Dermis microvascular lymphatic vessel endothelial cell (primary cell): Measurements from ENCODE around the gene S100A12. TPM values are rescaled to one million over a fixed set of nuclear protein-coding genes. Genes with fewer than 3 reads are reported as not detected.

Experiments used
- DNase-seq, 2 donors: peaks; one replicate each; pipeline versions ENCODE4 v3.0.0 to v3.0.0-alpha.2; 2010; ENCODE audit warnings: low read depth in 2 of 2
- total RNA-seq: library from RNA; depleted of rRNA; stranded (reverse); fragments of >200 nt; gene quantifications from 2 replicates; pipeline ENCODE4 v1.2.1, GENCODE V29; 2014

S100A12 gene
- total RNA-seq, 1 donor from 2014 or later = not detected

DNA sequence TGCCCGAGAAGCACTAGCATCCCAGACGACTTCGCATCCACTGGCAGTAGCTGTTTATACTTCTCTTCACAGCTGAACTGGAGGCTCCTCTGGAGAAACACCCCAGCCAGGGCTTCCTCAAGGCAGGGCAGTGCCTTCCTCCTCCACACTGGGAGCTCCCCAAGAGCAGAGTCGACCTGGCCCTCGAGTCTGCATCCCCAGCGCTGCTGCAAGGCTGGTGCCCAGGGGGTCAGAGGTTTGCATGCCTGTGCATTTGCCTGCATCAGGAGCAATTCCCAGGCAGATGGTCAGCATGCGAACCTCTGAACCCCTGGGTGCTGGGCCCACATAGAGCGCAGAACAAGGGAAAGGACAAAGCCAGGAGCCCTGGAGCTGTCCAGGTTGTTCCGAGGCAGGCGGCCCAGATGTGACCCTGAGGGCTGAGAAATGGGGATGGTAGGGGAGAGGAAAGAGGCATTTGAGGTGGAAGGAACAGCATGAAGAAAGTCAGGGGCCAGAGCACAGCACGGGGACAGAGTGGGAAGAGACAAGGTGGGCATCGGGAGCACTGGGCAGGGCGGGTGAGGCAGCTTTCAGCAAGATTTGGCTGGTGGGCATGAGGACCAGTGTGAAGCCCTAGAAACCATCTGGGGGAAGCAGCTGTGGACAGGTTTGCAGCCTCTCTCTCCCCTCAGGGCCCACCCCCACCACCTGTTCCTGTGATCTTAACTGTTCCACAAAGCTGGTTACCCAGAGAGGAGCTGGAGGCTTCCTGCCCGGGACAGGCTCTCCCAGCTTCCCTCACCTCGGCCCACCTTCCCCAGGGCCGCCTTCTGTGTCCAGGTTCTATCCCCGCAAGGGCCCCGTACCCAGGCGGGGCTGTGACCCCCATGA is 21.9 kb upstream of the S100A12 start:
- DNase-seq = no peak

DNA sequence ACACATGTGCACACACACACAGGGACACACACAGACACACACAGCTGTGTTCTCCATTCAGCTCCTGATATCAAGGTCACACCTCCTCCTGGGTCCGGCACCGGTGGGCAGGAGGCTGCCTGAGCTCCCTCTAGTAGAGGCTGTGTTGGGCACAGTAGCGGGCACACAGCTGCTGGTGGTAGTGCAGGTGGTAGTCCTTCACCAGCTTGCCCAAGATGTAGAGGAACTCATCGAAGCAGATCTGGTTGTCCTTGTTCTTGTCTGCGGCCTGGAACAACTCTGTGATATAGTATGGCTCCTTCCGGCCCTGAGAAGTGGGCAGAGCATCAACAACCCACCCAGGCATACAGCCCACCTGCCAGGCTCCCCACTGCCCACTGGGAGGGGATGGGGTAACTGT is 21.0 kb upstream of the S100A12 start:
- no peak for DNase-seq

DNA sequence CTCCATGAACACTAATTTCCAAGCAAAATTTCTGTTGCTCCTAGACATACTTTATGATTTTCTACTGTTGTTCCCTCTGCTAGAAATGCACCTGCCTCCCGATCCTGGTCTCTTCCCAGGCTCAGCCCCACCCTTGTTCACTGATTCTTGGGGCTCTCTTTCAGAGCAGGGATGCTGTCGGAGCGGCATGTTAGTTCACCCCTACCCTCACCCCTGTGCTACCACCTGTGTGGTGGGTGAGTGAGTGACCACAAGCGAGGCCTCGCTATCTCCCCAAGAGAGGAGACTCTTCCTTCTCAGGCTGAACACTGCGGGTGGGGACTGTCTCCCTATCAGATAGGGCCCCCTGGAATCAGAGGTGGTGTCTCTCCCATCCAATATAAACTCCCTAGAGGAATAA is 20.4 kb upstream of the S100A12 start:
- no peak for DNase-seq

GRCh38 chr1:153395136-153395685 is 19.8 kb upstream of the S100A12 start:
- DNase-seq = no peak

- no peak for DNase-seq
Observed at GRCh38 chr1:153394391-153394790, 19.0 kb upstream of the S100A12 start.

- no peak for DNase-seq
Observed at GRCh38 chr1:153393926-153394325, 18.5 kb upstream of the S100A12 start.

- DNase-seq = no peak
Observed at GRCh38 chr1:153392822-153393221, 17.4 kb upstream of the S100A12 start.

- no peak for DNase-seq
Observed at GRCh38 chr1:153392258-153392657, 16.8 kb upstream of the S100A12 start.

- no peak for DNase-seq
Observed at GRCh38 chr1:153390938-153391710, 15.7 kb upstream of the S100A12 start, which contains the start of gene S100A8. Gene S100A8, minus strand, starts transcription at chr1:153391073. Its CDS starts 538 bp downstream, at chr1:153390535.

DNA sequence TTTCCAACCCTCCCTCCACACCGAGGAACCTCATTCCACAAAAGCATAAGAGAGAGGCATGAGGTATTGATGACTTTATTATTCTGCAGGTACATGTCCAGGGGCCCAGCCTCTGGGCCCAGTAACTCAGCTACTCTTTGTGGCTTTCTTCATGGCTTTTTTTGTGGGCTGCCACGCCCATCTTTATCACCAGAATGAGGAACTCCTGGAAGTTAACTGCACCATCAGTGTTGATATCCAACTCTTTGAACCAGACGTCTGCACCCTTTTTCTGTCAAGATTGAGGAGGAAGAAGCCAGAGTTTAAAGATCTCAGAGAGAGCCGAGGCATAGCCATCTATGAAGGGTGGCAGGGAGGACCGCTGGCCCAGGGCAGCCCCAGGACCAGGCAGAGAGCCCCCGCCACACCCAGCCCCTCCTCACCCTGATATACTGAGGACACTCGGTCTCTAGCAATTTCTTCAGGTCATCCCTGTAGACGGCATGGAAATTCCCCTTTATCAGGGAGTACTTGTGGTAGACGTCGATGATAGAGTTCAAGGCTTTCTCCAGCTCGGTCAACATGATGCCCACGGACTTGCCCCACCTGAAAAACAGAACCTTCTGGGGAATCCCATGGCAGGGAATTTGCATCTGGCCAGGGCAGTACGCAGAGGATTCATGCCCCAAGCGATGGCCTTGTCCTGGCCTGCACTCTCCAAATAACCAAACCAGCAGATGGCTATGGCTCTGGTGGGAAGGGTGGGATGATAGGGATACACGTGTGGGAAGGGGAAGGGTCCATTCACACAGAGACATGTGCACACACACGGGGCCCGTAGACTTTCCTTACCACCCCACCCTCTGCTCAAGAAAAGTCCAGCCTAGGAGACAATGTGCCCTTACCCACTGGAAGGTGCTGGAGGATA is 14.8 kb upstream of the S100A12 start:
- DNase-seq = no peak

DNA sequence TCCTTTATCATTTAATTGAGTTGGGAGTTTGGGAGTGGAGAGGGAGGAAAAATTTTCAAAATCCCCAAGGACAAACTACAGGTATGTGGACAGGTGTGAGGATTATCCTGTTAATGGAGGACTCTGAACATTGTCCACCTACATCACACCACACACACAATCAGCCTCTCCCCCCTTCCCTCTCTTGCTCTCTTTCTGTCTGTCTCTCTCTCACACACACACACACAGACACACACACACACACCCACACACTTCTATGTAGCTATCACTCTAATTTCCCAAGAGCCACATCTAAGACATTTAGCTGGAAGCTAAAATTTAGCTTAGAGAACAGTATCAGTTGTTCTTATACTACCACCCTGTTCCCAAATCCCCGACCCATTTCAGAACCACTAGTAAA is 14.0 kb upstream of the S100A12 start:
- no peak for DNase-seq

GRCh38 chr1:153387785-153388184 is 12.4 kb upstream of the S100A12 start:
- DNase-seq = no peak

DNA sequence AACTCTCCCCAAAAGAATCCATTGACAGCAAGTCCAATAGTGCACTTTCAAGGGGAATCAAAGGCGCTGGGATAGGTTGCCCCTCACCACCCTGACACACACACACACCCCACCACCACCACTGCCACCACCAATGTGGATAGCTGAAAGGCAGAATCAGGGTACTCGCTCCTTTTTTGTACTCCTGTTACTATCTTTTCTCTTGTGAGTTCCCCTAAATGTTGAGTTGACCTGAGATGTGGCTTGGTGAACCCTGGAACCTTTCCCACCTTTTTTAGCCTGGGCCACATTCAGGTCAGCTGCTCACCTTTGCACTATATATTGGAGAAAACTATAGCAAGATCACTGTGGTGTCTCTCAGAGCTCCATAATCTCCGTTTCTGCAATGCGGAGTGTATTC is 11.6 kb upstream of the S100A12 start:
- no peak for DNase-seq

- no peak for DNase-seq
Observed at GRCh38 chr1:153386500-153386901, 11.1 kb upstream of the S100A12 start.

DNA sequence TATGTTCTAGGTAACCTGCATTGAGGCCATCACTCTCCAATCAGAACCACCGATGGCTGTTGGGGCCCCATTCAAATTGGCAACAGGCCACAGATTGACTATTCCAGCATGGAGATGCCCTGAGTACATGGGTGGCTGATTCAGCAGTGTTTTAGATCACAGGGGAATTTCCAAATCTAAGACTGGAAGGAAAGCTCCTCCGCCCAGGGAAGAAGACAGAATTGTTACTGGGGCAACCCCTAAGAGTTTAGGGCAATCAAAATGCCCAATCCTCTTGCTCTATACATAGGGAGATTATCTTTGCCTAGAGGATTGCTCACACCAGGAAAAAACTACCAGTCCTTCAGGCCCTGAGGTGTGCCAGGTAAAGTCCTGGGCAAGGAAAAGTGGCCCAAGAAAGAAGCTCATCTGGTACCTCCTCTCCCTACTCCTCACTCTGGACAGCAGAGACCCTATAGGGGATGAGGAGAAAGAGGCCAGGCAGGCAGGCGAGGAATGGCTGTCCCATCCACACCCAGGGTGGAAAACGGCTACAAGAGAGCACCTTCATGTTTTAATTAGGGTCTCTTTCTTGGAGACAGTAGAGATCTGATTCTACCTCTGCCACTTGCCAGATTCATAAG is 9.6 kb upstream of the S100A12 start:
- DNase-seq = no peak

DNA sequence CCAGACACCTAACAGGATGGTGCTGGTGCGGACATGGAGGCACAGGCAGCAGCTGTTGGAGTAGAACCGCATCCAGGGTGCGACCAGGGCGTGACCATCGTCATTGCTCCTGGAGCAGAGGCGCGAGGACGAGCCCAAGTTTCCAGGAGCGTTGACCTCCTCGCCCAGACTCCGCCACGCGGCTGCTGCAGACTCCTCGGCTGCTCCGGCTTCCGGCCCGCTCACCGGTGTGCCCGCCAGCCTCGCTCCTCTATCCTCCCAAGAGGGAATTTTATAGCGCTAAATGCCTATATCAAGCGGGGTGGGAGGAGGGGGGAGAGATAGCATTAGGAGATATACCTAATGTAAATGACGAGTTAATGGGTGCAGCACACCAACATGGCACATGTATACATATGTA is 5.3 kb upstream of the S100A12 start:
- DNase-seq = no peak

DNA sequence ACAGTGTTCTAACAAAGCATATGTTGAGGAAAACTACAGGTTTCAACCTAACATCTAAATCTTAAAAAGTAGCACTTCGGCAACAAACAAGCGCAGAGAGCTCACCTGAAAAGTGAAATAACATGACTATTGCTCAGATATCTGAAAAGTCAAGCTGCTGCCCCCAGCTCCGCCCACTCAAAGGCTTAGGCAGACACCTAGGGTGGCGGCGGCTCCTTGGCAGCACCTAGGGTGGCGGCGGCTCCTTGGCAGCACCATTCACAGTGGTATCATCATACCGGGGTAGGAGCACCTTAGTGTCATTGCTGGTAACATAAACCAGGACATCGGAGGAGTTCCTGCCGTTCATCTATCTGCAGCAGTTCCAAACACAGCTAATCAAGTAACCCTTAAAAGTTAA is 4.2 kb upstream of the S100A12 start:
- DNase-seq = no peak

DNA sequence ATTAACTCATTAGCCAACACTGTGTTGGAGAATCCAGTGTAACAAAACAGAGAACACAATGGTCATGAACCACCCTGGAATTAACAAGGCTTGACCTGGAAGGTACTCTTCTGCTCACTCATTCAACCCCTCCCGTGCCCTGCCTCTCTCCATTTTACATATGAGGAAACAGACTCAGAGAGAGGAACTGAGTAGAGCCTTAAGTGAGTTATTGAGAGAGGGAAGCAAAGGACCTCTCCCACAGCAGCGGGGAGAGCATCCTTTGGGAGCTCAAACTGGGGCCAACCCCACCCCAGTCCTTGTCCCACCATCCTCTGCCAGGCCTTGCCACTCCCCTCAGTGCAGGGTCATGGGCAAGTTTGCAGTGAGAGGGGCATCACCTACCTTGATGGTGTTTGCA is 1.4 kb downstream of the S100A12 start:
- no peak for DNase-seq

DNA sequence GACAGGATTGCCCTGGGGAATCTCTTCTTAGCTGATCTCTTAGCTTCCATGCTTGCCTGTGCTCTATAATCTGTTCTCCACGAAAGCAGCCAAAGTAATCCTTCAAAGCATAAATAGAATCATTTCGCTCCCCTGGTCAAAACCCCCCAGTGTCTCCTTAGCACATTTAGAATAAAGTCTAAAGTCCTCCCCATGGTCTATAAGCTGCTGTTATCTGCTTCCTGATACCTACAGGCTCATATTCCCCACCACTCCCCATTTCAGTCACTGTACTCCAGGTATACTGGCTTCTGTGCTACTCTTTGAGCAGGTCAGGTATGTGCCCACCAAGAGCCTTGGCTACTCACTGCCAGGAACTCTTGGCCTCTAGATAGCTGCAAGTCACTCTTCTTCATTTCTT is 2.9 kb downstream of the S100A12 start:
- no peak for DNase-seq

GRCh38 chr1:153371231-153371630 is 4.2 kb downstream of the S100A12 start:
- no peak for DNase-seq

DNA sequence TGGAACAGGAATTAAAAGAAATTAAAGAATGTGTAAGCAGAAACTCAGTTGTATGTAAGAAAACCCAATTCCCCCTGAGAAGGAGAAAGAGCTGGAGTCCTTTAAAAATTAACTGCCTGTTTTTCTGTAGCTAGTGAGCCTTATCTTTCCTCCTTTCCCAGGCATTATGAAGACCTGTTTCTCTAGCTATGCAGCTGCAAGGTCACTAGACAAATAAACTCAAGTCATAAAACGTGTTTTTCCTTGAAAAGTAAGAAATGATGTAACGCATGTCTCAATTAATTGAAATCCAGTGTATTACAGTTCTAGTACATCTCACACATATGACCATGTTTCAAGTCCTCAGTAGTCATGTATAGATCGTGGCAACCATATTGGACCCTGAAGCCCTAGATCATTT is 5.3 kb downstream of the S100A12 start:
- DNase-seq = no peak
